Breast epithelium (tissue), 3 donors: ENCODE results near the gene NCK1.

ENCODE experiments used
- CTCF ChIP-seq, 3 donors: fragments of 450-650 bp; IDR thresholded peaks; one replicate each; pipeline ENCODE4 v1.5.1; 2016 to 2017; ENCODE audit warnings: antibody characterized with exemption in 3 of 3, mild to moderate bottlenecking in 3 of 3, moderate library complexity in 3 of 3
- POLR2A ChIP-seq: fragments of 450-650 bp; IDR thresholded peaks from one replicate; pipeline ENCODE4 v1.6.1; 2016; ENCODE audit warnings: antibody characterized with exemption, mild to moderate bottlenecking, moderate library complexity
- POLR2AphosphoS5 ChIP-seq, 3 donors: sonication (generic); formaldehyde crosslinking; IDR thresholded peaks; one replicate each; pipeline ENCODE4 v1.6.1; 2017; ENCODE audit warnings: antibody characterized with exemption in 3 of 3

- TF ChIP-seq CTCF (IDR thresholded peaks at IDR 0.05) (no peak), POLR2A (no peak), POLR2AphosphoS5 (IDR thresholded peaks at IDR 0.05) (no peak)
Measured at GRCh38 chr3:136949708-136950107, 87.7 kb downstream of the NCK1 start.
